ENCODE results near the gene UBASH3A.

GRCh38 chr21:42475526-42476387, 72.1 kb downstream of the UBASH3A start:
- no peak for TF ChIP-seq ZNF433 (tag by site-specific recombination; IDR thresholded peaks at IDR 0.05; ENCODE audit: low read depth)
- no peak for TF ChIP-seq CTCF (tag by site-specific recombination; IDR thresholded peaks at IDR 0.05)
